Measurements from ENCODE around the gene OR9G4.

The OR9G4 gene

DNA sequence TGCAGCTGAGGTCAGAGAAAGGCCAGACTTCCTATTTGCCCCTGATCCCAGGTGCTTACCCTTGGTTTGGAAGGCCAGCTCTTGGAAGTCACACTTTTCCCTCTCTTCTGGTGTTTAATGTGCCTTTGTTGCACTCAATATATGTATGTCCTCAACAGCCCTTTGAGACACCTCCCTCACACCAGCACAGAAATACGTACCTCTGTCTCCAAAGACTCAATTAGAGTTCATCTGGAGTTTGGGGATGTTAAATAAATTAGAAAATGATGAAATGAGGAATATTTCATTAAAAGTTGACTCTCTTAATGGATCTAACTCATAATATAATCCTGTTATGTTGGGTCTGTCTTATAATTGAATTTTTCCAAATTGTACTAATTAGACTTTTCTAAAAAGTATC is at the start of gene OR9G4:
Gene OR9G4, minus strand, starts transcription at position 101 of the 400 bp plus-strand sequence. CDS start 4,931 bp downstream, outside the sequence.
- FAIRE-seq: no peak

DNA sequence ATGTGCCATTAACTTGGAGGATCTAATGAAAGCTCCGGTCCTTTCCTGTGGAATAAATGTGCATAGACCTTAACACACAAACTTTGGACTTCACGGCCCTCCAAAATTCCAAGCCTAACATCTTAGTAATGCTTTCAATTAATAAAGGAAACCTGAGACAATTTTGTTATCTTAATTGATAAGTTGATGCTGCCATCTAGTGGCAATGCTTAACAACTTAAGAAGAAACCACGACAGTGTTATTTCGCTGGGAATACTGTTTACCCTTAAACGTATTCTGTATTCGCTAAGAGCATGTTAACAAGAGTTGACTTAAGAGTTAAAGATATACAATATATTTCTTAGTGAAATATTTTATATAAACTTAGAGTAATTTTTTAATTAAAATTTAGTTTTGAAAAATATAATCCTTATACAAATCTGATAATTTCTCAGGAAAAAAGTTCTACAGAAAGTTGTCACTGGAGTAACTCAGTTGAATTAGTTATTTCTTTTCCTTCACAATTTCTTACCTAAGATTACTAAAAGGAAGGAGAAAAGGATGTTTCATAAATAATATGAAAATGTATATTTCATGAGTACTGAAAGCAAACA is 35.0 kb upstream of the OR9G4 start:
- FAIRE-seq: peak; percentile 65

DNA sequence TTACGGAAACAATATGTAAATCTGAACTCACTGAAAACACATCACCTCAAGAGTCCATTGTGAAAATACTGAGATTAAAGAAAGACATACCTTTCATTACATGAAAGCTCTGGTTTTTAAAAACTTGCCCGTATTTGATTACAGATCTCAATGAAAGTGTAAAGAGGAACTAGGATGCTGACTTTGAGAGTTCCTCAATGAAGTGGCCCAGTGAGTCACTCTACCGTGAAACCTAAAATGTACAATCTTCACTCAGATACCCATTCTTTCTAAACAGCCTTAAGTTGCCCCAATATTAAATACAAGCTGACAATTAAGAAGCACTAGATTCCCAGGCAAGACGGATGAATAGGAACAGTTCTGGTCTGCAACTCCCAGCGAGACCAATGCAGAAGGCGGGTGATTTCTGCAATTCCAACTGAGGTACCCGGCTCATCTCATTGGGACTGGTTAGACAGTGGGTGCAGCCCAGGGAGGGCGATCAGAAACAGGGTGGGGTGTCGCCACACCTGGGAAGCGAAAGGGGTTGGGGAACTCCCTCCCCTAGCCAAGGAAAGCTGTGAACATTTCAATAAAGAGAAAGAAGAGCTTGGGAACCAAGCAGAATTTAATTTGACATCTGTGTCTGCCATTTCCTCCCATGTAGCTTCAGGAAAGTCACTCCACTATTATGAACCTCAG is 33.8 kb upstream of the OR9G4 start:
- FAIRE-seq: no peak

DNA sequence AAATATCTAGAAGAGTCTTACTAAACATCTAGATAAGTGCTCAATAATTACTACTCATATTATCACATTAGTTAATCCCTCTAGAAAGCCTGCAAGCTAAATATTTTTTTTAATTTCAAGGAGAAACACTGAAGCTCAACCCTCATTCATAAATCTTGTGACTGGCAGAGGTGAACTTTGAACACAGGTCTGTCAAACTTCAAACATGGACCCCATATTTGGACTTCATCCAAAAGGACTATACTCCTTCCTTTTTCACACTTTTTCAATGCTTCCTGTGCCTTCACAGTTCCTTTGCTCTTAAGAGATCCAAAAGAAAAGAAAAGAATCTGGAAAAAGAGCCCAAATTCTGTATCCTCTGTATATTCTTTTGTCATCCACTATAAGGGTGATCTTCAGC is 28.3 kb upstream of the OR9G4 start:
- no peak for FAIRE-seq

DNA sequence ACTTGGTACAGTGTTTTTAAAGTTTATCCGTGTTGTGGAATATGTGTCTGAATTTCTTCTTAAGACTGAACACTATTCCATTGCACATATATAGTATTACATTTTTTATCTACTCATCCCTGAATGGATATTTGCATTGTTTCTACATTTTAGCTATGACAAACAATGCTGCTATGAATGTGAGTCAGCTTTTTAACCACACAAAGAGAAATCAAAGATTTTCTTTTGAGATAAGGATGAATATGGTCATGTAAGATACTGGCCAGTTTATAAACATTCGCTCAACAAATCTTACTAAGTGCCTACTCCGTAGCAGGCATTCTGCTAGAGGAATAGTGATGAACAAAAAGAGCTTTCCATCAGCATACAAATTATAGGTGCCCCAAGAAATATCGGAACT is 16.5 kb upstream of the OR9G4 start:
- no peak for FAIRE-seq

DNA sequence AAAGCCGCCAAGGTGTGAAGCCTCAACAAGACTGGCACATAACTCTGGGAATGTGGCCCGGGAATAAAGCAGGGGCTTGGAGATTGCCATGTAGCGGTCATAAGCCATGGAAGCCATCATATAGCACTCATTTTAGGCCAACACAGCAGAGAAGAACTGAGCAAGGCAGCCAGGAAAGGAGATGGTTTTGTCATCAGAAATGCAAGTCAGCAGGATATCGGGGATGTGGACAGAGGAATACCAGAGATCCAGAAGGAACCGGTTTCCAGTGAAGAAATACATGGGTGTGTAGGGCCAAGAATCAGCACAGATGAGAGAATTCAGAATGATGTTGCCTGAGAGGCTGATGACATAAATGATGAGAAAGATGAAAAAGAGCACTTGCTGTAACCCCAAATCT is 3.0 kb upstream of the OR9G4 start:
- no peak for FAIRE-seq

DNA sequence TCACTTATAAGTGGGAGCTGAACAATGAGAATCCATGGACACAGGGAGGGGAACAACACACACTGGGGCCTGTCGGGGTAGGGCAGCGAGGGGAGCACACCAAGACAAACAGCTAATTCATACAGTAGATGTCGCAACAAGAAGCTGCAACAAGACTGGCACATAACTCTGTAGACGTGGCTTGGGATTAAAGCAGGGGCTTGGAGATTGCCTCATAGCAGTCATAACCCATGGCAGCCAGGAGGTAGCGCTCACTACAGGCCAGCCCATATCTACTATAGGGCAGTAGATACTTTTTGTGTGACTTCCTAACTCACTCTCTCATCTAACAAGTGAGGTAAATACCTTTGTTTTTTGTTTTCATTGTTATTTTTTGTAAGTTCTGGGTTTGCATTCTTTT is 1.7 kb upstream of the OR9G4 start:
- FAIRE-seq: no peak

DNA sequence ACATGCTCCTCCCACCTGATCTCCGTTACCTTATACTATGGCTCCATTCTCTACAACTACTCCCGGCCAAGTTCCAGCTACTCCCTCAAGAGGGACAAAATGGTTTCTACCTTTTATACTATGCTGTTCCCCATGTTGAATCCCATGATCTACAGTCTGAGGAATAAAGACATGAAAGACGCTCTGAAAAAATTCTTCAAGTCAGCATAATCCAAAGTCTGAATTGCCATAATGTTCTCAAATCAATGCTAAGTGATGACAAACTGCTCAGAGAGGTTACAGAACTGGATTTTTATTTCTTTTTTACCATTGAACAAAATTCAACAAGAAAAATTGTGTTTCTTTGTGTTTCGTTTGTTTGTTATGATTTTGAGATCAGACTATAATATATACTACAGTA is 7.6 kb downstream of the OR9G4 start:
- no peak for FAIRE-seq

DNA sequence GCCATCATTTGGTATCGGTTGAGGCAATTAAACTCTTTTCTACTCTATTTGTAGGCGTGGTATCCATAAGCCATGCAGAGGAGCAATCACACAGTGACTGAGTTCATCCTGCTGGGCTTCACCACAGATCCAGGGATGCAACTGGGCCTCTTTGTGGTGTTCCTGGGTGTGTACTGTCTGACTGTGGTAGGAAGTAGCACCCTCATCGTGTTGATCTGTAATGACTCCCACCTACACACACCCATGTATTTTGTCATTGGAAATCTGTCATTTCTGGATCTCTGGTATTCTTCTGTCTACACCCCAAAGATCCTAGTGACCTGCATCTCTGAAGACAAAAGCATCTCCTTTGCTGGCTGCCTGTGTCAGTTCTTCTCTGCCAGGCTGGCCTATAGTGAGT is 8.4 kb downstream of the OR9G4 start:
- no peak for FAIRE-seq

DNA sequence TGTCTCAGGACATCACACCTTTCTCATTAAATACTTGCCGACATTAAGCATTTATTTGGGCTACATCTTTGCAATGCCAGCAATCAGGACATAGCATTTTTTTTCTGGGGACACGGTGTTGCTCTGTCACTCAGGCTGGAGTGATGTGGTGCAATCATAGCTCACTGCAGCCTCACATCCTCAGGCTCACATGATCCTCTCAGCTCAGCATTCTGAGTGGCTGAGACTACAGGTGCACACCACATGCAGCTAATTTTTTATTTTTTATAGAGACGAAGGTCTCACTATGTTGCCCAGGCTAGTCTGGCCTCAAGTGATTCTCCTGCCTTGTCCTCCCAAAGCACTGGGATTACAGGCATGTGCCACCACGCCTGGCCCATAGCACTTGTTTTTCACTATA is 28.0 kb downstream of the OR9G4 start:
- no peak for FAIRE-seq

DNA sequence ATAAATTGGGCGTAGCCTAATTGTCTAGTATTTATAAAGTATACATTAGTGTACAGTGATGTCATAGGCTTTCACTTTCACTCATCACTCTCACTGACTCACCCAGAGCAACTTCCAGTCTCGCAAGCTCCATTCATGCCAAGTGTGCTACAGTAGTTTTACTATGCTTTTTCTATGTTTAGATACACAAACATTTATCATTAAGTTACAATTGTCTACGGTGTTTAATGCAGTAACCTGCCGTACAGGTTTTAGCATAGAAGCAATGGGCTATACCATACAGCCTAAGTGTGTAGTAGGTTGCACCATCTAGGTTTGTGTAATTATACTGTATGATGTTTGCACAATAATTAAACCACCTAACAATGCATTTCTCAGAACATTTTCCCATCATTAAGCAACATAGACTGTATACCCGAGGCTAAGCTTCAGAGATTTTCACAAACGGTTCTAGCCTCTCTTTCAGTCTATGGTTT is 32.1 kb downstream of the OR9G4 start:
- FAIRE-seq: no peak

DNA sequence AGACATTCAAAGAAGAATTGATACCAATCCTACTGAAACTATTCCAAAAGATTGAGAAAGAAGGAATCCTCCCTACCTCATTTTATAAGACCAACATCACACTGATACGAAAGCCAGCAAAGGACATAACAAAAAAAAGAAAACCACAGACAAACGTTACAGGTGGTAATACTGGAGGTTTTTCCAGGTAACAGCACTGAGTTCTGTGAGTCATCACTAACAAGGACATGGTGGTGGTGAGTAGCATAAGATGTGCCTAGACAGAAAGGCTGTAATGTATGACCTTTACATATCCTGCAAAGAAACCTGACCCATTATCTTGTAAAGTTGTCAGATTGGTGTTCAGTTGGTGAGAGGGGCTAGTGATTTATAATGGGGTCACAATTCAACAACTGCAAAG is 34.3 kb downstream of the OR9G4 start:
- no peak for FAIRE-seq

DNA sequence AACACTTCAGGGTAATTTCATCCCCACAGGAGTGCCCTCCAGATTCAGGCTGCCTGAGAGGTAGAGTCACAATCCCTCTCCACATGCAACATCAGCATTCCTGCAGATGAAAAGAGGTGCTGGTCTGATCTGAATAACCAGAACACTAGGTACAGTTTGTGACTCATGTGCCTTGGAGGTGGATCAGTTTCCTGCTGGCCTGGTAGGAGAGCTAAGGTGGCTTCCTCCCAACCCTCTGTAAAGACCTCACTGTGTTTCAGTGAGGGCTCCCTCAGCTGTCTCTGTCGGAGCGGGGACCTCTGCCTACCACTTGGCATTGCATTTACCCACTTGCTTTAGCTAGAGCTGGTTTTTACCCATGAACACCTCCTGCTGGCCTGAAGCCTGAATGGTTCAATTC is 42.0 kb downstream of the OR9G4 start:
- no peak for FAIRE-seq

DNA sequence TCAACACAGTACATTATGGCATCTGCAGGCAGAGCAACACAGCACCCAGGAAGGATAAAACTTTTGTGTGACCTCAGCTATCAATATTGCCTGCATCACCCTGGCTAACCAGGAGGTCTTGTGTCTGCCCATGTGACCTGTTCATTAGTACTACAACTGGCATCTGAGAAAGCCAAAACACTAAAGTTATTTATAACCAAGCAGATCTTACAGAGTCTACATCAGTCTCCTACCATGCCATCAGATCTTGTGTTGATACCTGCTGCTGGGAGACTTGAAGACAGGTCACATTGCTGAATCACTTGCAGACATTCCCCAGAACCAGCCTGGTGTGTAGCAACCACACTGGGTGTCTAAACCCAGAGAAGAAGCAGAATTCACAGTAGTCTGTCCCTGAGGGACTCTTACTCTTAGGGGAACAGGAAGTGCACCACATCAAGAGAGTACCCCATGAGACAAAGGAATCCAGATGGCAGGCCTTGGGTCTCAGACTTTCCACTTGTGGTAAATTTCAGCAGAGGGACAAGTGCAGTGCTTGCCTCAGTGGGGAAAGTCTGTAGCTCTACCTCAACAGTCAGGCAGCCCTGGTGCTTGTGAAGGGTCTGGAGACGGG is 42.6 kb downstream of the OR9G4 start:
- FAIRE-seq: no peak

DNA sequence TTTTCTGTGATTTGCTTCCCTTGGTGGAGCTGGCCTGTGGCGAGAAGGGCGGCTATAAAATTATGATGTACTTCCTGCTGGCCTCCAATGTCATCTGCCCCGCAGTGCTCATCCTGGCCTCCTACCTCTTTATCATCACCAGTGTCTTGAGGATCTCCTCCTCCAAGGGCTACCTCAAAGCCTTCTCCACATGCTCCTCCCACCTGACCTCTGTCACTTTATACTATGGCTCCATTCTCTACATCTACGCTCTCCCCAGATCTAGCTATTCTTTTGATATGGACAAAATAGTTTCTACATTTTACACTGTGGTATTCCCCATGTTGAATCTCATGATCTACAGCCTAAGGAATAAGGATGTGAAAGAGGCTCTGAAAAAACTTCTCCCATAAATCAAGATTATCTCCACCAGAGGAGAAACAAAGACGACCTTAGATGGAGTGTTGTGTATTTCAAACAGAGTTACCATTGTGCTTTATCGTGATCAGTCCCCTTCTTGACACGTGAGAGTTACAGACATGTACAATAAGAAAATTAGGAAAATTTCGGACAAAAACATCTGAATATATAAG is 47.5 kb downstream of the OR9G4 start:
- no peak for FAIRE-seq

DNA sequence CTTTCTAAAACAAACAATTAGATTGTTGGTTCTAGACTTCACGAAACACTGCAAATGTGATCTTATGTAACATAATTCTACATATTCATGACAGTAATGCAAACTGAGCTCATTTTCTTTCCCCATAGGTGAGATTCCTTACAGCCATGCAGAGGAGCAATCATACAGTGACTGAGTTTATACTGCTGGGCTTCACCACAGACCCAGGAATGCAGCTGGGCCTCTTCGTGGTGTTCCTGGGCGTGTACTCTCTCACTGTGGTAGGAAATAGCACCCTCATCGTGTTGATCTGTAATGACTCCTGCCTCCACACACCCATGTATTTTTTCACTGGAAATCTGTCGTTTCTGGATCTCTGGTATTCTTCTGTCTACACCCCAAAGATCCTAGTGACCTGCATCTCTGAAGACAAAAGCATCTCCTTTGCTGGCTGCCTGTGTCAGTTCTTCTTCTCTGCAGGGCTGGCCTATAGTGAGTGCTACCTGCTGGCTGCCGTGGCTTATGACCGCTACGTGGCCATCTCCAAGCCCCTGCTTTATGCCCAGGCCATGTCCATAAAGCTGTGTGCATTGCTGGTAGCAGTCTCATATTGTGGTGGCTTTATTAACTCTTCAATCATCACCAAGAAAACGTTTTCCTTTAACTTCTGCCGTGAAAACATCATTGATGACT is 48.1 kb downstream of the OR9G4 start:
- FAIRE-seq: no peak

DNA sequence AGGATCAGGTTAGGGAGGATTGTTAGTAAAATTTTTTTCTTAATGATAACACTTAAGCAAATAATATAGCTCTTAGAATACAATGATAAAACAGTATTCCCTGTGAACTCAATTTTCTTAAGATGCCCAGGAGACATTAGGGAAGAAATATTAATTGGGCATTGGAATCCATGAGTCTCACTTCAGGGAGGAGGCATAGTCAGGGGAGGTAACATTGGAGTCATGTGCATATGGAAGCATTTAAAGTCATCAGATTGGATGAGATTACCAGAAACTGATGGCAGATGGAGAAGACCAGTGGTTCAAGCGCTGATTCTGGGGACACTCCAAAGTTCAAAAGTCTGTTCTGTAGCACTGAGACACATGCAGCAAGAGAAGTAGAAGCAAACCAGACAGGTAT is 49.7 kb downstream of the OR9G4 start, which contains the start of gene OR9G1:
Gene OR9G1, plus strand, starts transcription at position 301 of the 400 bp plus-strand sequence. CDS start 1,293 bp downstream, outside the sequence.
- FAIRE-seq: no peak

DNA sequence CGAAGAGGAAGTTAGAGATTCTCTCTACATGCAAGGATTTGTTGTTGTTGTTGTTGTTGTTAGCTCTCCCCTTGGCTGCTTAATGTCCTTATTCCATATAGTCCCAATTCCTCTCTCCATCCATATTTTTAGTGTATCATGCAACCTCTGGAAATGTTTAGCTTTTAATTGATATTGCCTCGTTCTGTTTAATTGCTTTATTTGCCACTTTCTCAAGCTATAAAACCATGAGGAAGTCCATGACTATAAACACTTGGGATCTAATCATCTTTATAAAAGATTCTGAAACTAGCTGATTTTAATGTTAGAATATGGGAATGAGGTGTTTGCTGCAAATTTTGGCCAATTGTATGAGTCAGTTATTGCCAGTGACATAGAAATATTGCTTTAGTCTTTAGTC is 55.1 kb downstream of the OR9G4 start:
- no peak for FAIRE-seq

Measured in endometrium (tissue), 2 donors.